ENCODE measurements around the gene NPFFR2. TPM values are rescaled to one million over a fixed set of nuclear protein-coding genes. Genes with fewer than 3 reads are reported as not detected.

Gene NPFFR2
- total and polyA plus RNA-seq, 2 donors (not counting 1 experiment from before 2014, with no cell fraction given): not detected

DNA sequence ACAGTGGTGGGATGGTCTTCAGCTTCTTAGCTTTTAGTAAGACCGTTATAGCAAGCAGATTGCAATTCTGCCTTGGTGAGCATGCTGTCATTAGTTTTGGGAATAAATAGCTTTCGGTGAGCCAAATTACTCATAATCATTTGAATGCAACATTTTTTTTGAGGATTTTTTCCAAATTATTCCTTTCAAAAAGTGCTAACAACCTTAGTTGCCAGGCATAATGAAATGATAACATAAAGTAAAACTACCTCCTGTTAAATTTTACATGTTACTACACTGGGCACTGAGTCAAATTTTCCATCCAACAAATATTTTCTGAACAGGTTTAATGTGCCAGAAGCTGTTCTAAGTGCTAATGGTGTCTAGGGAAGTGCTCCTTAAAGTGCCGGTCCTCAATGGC, 15.8 kb upstream of the NPFFR2 start:
- no peak overlapping the region for H2AFZ ChIP-seq (ENCODE audit: low read length)
- H3K36me3 ChIP-seq (ENCODE audit: control insufficient read depth, insufficient read depth, low read length): no peaks in the 10 kb centered on the region
- no peak overlapping the region for H3K4me2 ChIP-seq (ENCODE audit: extremely low read depth, insufficient read depth, low read length)
- H3K4me3 ChIP-seq (replicated peaks in 1 of 4; ENCODE audit: control extremely low read depth in 1 of 4, insufficient read depth in 1 of 4, low read depth in 3 of 4, low read length in 4 of 4): no peak overlapping the region
- no peaks in the 10 kb centered on the region for H3K4me1 ChIP-seq (ENCODE audit: control insufficient read depth, extremely low read depth, insufficient read depth, low read length)
- no peak for TF ChIP-seq EZH2 (IDR thresholded peaks at IDR 0.05; ENCODE audit: low read length, missing control alignments)
- TF ChIP-seq, protein P1, sequence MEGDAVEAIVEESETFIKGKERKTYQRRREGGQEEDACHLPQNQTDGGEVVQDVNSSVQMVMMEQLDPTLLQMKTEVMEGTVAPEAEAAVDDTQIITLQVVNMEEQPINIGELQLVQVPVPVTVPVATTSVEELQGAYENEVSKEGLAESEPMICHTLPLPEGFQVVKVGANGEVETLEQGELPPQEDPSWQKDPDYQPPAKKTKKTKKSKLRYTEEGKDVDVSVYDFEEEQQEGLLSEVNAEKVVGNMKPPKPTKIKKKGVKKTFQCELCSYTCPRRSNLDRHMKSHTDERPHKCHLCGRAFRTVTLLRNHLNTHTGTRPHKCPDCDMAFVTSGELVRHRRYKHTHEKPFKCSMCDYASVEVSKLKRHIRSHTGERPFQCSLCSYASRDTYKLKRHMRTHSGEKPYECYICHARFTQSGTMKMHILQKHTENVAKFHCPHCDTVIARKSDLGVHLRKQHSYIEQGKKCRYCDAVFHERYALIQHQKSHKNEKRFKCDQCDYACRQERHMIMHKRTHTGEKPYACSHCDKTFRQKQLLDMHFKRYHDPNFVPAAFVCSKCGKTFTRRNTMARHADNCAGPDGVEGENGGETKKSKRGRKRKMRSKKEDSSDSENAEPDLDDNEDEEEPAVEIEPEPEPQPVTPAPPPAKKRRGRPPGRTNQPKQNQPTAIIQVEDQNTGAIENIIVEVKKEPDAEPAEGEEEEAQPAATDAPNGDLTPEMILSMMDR (conservative IDR thresholded peaks at IDR 0.05 in 1 of 2, IDR thresholded peaks at IDR 0.05 in 1 of 2; ENCODE audit: low read depth in 1 of 2, low read length in 2 of 2): no peak
- no peak for DNase-seq (ENCODE audit: low read depth in 2 of 2)
- no peaks in the 10 kb centered on the region for H3K27me3 ChIP-seq (ENCODE audit: control insufficient read depth, insufficient read depth, low read length)
- H3K79me2 ChIP-seq (ENCODE audit: control insufficient read depth, insufficient read depth, low read length): no peaks in the 10 kb centered on the region
- H3K27ac ChIP-seq (ENCODE audit: insufficient read depth, low read length): no peak overlapping the region
- no peaks in the 10 kb centered on the region for H4K20me1 ChIP-seq (ENCODE audit: control insufficient read depth, extremely low read depth, insufficient read depth, low read length)
- H3K9ac ChIP-seq (ENCODE audit: insufficient read depth, low read length): no peak overlapping the region
- no peaks in the 10 kb centered on the region for H3K9me3 ChIP-seq (ENCODE audit: control insufficient read depth, insufficient read depth, low read depth, low read length)

DNA sequence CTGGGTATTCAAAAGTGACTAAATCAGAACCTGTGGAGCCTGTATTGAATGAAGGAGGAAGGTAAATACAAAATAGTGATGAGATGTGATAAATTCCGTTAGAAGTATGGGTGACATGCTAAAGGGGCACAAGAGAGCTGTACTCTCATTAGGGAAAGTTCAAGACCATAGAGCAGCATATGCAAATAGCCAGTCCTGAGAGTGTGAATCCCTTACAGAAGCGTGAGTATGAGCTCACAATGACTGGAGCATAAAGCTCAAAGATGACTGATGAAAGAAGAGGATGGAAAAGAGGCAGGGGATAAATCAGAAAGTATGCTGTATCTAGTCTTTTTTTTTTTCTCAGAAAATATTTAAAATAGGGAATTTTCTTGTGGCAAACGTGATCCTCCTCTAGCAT, 12.1 kb upstream of the NPFFR2 start:
- H3K9me3 ChIP-seq (ENCODE audit: control insufficient read depth, insufficient read depth, low read depth, low read length): no peaks in the 10 kb centered on the region
- H3K9ac ChIP-seq (ENCODE audit: insufficient read depth, low read length): no peak overlapping the region
- TF ChIP-seq, protein P1 (conservative IDR thresholded peaks at IDR 0.05 in 1 of 2, IDR thresholded peaks at IDR 0.05 in 1 of 2; ENCODE audit: low read depth in 1 of 2, low read length in 2 of 2): no peak
- TF ChIP-seq EZH2 (IDR thresholded peaks at IDR 0.05; ENCODE audit: low read length, missing control alignments): no peak
- H3K4me3 ChIP-seq (replicated peaks in 1 of 4; ENCODE audit: control extremely low read depth in 1 of 4, insufficient read depth in 1 of 4, low read depth in 3 of 4, low read length in 4 of 4): no peak overlapping the region
- DNase-seq (ENCODE audit: low read depth in 2 of 2): no peak
- no peaks in the 10 kb centered on the region for H3K36me3 ChIP-seq (ENCODE audit: control insufficient read depth, insufficient read depth, low read length)
- no peak overlapping the region for H3K27ac ChIP-seq (ENCODE audit: insufficient read depth, low read length)
- no peaks in the 10 kb centered on the region for H3K4me1 ChIP-seq (ENCODE audit: control insufficient read depth, extremely low read depth, insufficient read depth, low read length)
- H3K27me3 ChIP-seq (ENCODE audit: control insufficient read depth, insufficient read depth, low read length): no peaks in the 10 kb centered on the region
- no peak overlapping the region for H3K4me2 ChIP-seq (ENCODE audit: extremely low read depth, insufficient read depth, low read length)
- H2AFZ ChIP-seq (ENCODE audit: low read length): no peak overlapping the region
- H4K20me1 ChIP-seq (ENCODE audit: control insufficient read depth, extremely low read depth, insufficient read depth, low read length): no peaks in the 10 kb centered on the region
- H3K79me2 ChIP-seq (ENCODE audit: control insufficient read depth, insufficient read depth, low read length): no peaks in the 10 kb centered on the region

DNA sequence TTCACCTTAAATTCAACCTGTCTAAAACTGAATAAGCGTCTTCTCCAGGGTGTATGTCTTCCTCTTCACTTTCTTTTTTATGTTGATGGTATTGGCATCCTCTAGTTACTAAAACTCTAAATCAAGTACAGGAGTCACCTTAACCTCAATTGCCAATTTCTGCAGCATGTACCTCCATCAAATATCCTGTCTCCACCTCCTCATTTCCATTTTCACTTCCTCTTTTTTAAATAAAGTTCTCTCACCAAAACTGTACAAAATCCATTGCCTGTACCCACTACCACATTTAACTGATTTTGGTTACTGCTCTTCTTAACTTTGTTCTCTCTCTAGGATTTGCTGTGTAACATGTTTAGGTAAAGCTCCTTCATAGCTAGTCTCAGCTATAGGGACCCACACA, 9.2 kb upstream of the NPFFR2 start:
- Histone ChIP-seq H4K20me1 (ENCODE audit: control insufficient read depth, extremely low read depth, insufficient read depth, low read length) (no peaks in the 10 kb centered on the region), H3K4me3 (replicated peaks in 1 of 4; ENCODE audit: control extremely low read depth in 1 of 4, insufficient read depth in 1 of 4, low read depth in 3 of 4, low read length in 4 of 4) (no peak overlapping the region), H3K27ac (ENCODE audit: insufficient read depth, low read length) (no peak overlapping the region), H2AFZ (ENCODE audit: low read length) (no peak overlapping the region), H3K4me1 (ENCODE audit: control insufficient read depth, extremely low read depth, insufficient read depth, low read length) (no peaks in the 10 kb centered on the region), H3K9ac (ENCODE audit: insufficient read depth, low read length) (no peak overlapping the region), H3K27me3 (ENCODE audit: control insufficient read depth, insufficient read depth, low read length) (no peaks in the 10 kb centered on the region), H3K9me3 (ENCODE audit: control insufficient read depth, insufficient read depth, low read depth, low read length) (no peaks in the 10 kb centered on the region), H3K4me2 (ENCODE audit: extremely low read depth, insufficient read depth, low read length) (no peak overlapping the region), H3K79me2 (ENCODE audit: control insufficient read depth, insufficient read depth, low read length) (no peaks in the 10 kb centered on the region), H3K36me3 (ENCODE audit: control insufficient read depth, insufficient read depth, low read length) (no peaks in the 10 kb centered on the region)
- TF ChIP-seq EZH2 (IDR thresholded peaks at IDR 0.05; ENCODE audit: low read length, missing control alignments): no peak
- DNase-seq (ENCODE audit: low read depth in 2 of 2): no peak
